HUES6 (cell line): ENCODE results near the gene MDGA2.
"Not testable (repeated sequence)": the region's sequence is repeated elsewhere in the genome, so short reads cannot be mapped to it uniquely, and the experiment has no call there.

Experiments used
- H3K27ac ChIP-seq: 2 replicates; pipeline ENCODE4 v1.7.0; 2013; ENCODE audit warnings: low read depth, mild to moderate bottlenecking, low read length, inconsistent platforms
- H3K27me3 ChIP-seq: 2 replicates; pipeline ENCODE4 v1.6.1; 2013; ENCODE audit warnings: low read length; ENCODE audit not compliant: control insufficient read depth, insufficient read depth
- H3K36me3 ChIP-seq: 2 replicates; pipeline ENCODE4 v1.6.1; 2013; ENCODE audit warnings: low read length; ENCODE audit not compliant: control insufficient read depth, insufficient read depth
- H3K4me1 ChIP-seq: 2 replicates; pipeline ENCODE4 v1.6.1; 2013; ENCODE audit warnings: low read length; ENCODE audit not compliant: control insufficient read depth, insufficient read depth
- H3K4me3 ChIP-seq: 2 replicates; pipeline ENCODE4 v1.5.1; 2013; ENCODE audit warnings: low read depth, low read length
- H3K9ac ChIP-seq: one replicate; pipeline ENCODE4 v1.6.1; 2013; ENCODE audit warnings: mild to moderate bottlenecking, low read length
- H3K9me3 ChIP-seq: 2 replicates; pipeline ENCODE4 v1.6.1; 2013; ENCODE audit warnings: low read depth, low read length; ENCODE audit not compliant: control insufficient read depth, insufficient read depth

Gene MDGA2

DNA sequence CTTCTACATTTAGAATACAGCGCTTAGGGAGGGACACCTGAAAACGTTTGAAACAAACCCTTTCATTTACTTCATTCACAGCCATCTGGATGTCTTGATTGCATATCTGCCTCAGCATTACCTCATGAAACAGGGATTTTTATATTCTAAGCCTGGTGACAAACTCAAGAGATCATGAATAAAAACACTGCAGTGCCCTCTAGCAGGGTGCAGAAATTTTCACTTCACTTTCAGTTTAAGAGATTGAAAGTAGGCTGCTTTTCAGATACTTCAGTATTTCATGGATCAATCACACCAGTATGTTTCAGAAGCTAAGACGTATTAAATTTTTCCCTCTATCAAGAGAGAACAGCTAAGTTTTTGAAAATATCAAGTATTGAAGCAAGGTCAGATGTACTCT, 467.8 kb downstream of the MDGA2 start:
- no peak overlapping the region for H3K27ac ChIP-seq
- no peaks in the 10 kb centered on the region for H3K36me3 ChIP-seq
- no peak overlapping the region for H3K4me3 ChIP-seq
- H3K9ac ChIP-seq: no peak overlapping the region
- no peaks in the 10 kb centered on the region for H3K9me3 ChIP-seq
- H3K4me1 ChIP-seq: peaks cover 2% of the 10 kb centered on the region
- no peaks in the 10 kb centered on the region for H3K27me3 ChIP-seq

DNA sequence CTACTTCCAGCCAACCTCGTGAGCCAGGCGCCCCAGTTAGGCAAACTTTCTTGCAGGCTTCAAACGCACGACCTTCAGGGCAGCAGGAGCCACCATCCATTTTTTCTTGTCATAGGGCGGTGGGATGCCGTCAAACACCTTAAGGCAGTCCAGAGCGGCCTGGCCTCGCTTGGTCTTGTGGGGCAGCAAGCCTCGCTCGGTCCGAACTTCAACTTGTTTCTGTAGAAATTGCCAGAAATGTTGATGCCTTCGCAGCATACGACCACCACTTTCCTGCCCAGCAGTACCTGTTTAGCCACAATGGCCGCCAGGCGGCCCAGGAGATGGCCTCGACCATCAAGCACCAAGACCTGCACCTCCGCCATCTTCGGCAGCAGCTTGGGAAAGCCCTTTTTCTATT, 474.7 kb downstream of the MDGA2 start:
- Histone ChIP-seq H3K27ac (no peak overlapping the region), H3K9ac (no peak overlapping the region), H3K27me3 (no peaks in the 10 kb centered on the region), H3K9me3 (no peaks in the 10 kb centered on the region), H3K4me3 (no peak overlapping the region), H3K36me3 (no peaks in the 10 kb centered on the region), H3K4me1 (peaks cover 9% of the 10 kb centered on the region)

- H3K4me3 ChIP-seq: no peak overlapping the region
- H3K4me1 ChIP-seq: peaks cover 6% of the 10 kb centered on the region; the same call in 1 of the 2 replicates
- no peak overlapping the region for H3K9ac ChIP-seq
- no peak overlapping the region for H3K27ac ChIP-seq
- H3K27me3 ChIP-seq: no peaks in the 10 kb centered on the region
- no peaks in the 10 kb centered on the region for H3K9me3 ChIP-seq
- H3K36me3 ChIP-seq: no peaks in the 10 kb centered on the region
These were observed 479.8 kb downstream of the MDGA2 start for GRCh38 chr14:47195582-47195981.

- Histone ChIP-seq H3K27me3 (no peaks in the 10 kb centered on the region), H3K4me3 (no peak overlapping the region), H3K36me3 (no peaks in the 10 kb centered on the region), H3K27ac (no peak overlapping the region), H3K9me3 (no peaks in the 10 kb centered on the region), H3K4me1 (peaks cover 6% of the 10 kb centered on the region; the same call in 1 of the 2 replicates), H3K9ac (no peak overlapping the region)
These were observed 481.4 kb downstream of the MDGA2 start for GRCh38 chr14:47194055-47194454.

DNA sequence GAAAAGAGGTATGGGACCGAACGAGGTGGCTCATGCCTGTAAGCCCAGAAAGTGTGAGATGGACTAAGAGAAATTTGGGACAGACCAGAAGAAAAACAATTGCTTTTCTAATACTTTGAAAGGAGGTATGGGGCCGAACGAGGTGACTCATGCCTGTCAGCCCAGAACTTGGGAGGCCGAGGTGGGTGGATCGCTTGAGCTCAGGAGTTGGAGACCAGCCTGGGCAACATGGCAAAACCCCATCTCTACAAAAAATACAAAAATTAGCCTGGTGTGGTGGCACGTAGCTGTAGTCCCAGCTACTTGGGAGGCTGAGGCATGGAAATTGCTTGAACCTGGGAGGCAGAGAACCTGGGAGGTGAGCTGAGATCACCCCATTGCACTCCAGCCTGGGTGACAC, 483.2 kb downstream of the MDGA2 start:
- not testable (repeated sequence) for H3K36me3 ChIP-seq, H3K4me3 ChIP-seq, H3K4me1 ChIP-seq, H3K27me3 ChIP-seq, H3K9me3 ChIP-seq, H3K27ac ChIP-seq, H3K9ac ChIP-seq

DNA sequence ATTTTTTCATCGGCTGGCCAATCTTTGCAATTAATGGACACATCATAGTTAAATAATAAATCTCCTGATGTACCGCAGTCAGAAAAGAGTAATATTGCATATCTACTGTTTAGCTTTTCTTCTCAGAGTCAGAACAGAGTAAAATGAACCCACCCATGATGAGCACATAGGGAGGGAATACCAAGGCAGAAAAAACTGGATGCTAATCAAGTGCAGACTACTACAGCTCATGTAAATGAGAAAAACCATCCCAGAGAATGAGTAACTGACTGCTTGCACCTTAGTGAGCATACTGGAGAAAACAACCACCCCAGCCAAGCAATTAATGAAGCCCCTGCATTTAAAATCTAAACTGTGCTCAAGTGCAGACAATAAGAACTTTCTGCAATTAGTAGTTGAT, 483.7 kb downstream of the MDGA2 start:
- Histone ChIP-seq H3K36me3 (no peaks in the 10 kb centered on the region), H3K27me3 (no peaks in the 10 kb centered on the region), H3K27ac (no peak overlapping the region), H3K9ac (no peak overlapping the region), H3K4me1 (peaks cover 6% of the 10 kb centered on the region; the same call in 1 of the 2 replicates), H3K4me3 (no peak overlapping the region), H3K9me3 (no peaks in the 10 kb centered on the region)

- no peak overlapping the region for H3K4me3 ChIP-seq
- H3K36me3 ChIP-seq: no peaks in the 10 kb centered on the region
- H3K9me3 ChIP-seq: no peaks in the 10 kb centered on the region
- no peak overlapping the region for H3K9ac ChIP-seq
- no peaks in the 10 kb centered on the region for H3K27me3 ChIP-seq
- peaks cover 6% of the 10 kb centered on the region; the same call in 1 of the 2 replicates for H3K4me1 ChIP-seq
- no peak overlapping the region for H3K27ac ChIP-seq
These were observed 485.4 kb downstream of the MDGA2 start for GRCh38 chr14:47189911-47190484.

DNA sequence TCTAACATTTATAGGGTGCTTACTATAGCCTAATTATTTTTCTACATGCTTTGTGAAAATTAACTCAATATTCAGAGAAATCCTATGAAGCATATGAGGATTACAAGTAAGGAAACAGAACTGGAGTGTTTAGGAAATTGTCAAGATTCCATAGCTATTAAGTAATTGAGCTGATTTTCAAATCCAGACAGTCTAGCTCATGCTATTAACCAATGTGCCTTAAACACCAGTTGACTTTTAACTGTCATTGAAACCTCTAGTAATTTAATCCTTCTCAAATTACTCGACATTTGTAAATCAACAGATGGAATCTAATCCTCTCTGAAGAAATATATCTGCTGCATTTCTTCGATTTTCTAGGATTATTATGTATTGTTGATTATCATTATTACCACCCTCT, 488.9 kb downstream of the MDGA2 start:
- no peak overlapping the region for H3K9ac ChIP-seq
- H3K36me3 ChIP-seq: no peaks in the 10 kb centered on the region
- H3K4me1 ChIP-seq: no peaks in the 10 kb centered on the region
- no peak overlapping the region for H3K27ac ChIP-seq
- no peak overlapping the region for H3K4me3 ChIP-seq
- H3K27me3 ChIP-seq: no peaks in the 10 kb centered on the region
- no peaks in the 10 kb centered on the region for H3K9me3 ChIP-seq

DNA sequence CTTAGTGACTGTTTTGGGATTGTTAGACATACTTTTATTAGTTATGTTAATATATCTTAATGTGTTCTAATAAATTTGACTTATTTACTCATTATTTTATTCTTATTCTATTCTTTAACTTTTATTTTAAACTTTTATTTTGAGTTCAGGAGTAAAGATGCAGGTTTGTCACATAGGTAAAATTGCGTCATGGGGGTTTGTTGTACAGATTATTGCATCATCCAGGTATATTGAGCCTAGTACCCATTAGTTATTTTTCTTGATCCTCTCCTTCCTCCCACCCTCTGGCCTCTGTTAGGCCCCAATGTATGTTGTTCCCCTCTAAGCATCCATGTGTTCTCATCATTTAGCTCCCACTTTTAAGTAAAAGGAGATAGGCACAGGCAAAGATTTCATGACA, 495.5 kb downstream of the MDGA2 start:
- no peaks in the 10 kb centered on the region for H3K4me1 ChIP-seq
- H3K9me3 ChIP-seq: no peaks in the 10 kb centered on the region
- H3K27ac ChIP-seq: no peak overlapping the region
- no peak overlapping the region for H3K4me3 ChIP-seq
- H3K36me3 ChIP-seq: no peaks in the 10 kb centered on the region
- H3K27me3 ChIP-seq: no peaks in the 10 kb centered on the region
- H3K9ac ChIP-seq: no peak overlapping the region

GRCh38 chr14:47171896-47172295, 503.5 kb downstream of the MDGA2 start:
- H3K27me3 ChIP-seq, H3K9ac ChIP-seq, H3K27ac ChIP-seq, H3K4me3 ChIP-seq, H3K36me3 ChIP-seq, H3K4me1 ChIP-seq: not testable (repeated sequence)
- H3K9me3 ChIP-seq: peaks cover 12% of the 10 kb centered on the region

- peaks cover 12% of the 10 kb centered on the region for H3K9me3 ChIP-seq
These were observed 508.0 kb downstream of the MDGA2 start for GRCh38 chr14:47167402-47167801.

DNA sequence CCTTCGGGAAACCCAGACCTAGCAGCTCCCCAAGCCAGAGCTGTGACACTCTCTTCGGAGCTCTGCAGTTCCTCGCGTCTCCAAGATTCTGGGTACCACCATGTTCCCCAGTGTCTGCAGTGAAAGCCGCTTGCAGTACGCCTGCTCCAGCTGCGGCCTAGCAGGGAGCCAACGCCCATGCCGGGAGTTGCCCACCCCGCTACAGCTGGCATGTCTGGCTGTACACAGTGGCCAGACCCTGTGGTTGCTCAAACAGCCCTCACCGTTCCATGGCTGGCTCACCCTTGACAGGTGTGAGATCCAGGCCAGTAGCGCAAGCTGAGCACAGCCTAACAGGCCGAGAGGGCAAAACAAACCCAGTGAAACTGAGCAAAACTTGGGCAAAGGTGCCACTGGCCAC, 520.0 kb downstream of the MDGA2 start:
- Histone ChIP-seq H3K27me3 (no peaks in the 10 kb centered on the region), H3K9ac (no peak overlapping the region), H3K4me3 (no peak overlapping the region), H3K36me3 (no peaks in the 10 kb centered on the region), H3K4me1 (no peaks in the 10 kb centered on the region), H3K9me3 (no peaks in the 10 kb centered on the region), H3K27ac (no peak overlapping the region)

More at GRCh38 chr14:47167402-47167801, 508.0 kb downstream of the MDGA2 start:
- no peaks in the 10 kb centered on the region for H3K36me3 ChIP-seq
- H3K4me3 ChIP-seq: no peak overlapping the region
- H3K9ac ChIP-seq: no peak overlapping the region
- H3K4me1 ChIP-seq: no peaks in the 10 kb centered on the region
- no peaks in the 10 kb centered on the region for H3K27me3 ChIP-seq
- H3K27ac ChIP-seq: no peak overlapping the region
